PC-9 (cell line): ENCODE results near the gene SH3TC1.

Experiments used
- EZH2 ChIP-seq: fragments of 200-600 bp; sonication (generic); IDR thresholded peaks from 2 replicates; pipeline ENCODE4 v1.8.0; 2017; ENCODE audit warnings: antibody characterized with exemption, low read depth
- TF ChIP-seq, protein P1 (sequence below): fragments of 200-600 bp; sonication (generic); conservative IDR thresholded peaks from 2 replicates; pipeline ENCODE4 v1.6.1; 2017; ENCODE audit warnings: mixed run types, antibody characterized with exemption, mild to moderate bottlenecking, moderate library complexity

DNA sequence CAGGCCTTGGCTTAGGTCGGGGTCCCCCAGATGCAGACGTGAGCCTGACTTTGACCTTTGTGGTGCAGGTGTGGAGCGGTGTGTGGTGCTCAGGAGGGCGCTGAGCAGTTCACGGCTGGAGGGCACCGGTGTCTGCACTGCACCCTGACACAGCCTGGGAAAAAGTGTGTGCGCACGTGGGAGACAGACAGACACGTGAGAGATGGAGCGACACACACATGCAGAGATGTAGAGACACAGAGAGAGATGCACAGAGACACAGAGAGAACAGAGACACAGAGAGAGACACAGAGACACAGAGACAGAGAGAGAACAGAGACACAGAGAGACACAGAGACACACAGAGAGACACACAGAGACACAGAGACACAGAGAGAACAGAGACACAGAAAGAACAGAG, 64.3 kb downstream of the SH3TC1 start:
- TF ChIP-seq, protein P1, sequence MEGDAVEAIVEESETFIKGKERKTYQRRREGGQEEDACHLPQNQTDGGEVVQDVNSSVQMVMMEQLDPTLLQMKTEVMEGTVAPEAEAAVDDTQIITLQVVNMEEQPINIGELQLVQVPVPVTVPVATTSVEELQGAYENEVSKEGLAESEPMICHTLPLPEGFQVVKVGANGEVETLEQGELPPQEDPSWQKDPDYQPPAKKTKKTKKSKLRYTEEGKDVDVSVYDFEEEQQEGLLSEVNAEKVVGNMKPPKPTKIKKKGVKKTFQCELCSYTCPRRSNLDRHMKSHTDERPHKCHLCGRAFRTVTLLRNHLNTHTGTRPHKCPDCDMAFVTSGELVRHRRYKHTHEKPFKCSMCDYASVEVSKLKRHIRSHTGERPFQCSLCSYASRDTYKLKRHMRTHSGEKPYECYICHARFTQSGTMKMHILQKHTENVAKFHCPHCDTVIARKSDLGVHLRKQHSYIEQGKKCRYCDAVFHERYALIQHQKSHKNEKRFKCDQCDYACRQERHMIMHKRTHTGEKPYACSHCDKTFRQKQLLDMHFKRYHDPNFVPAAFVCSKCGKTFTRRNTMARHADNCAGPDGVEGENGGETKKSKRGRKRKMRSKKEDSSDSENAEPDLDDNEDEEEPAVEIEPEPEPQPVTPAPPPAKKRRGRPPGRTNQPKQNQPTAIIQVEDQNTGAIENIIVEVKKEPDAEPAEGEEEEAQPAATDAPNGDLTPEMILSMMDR, result no peak
- no peak for TF ChIP-seq EZH2
